T-helper 2 cell (primary cell): Measurements from ENCODE around the gene PNMA6F.
"Not testable (repeated sequence)": the region's sequence is repeated elsewhere in the genome, so short reads cannot be mapped to it uniquely, and the experiment has no call there.

ENCODE experiments used
- DNase-seq, 5 experiments: peaks; one replicate each; pipeline versions ENCODE4 v3.0.0 to v3.0.0-alpha.2; 2012 to 2022

The PNMA6F gene

GRCh38 chrX:153301746-153302145 is 19.8 kb downstream of the PNMA6F start:
- DNase-seq = no peak

- no peak for DNase-seq
These were observed 21.7 kb downstream of the PNMA6F start for GRCh38 chrX:153299855-153300254.

GRCh38 chrX:153297376-153297775 is 24.2 kb downstream of the PNMA6F start:
- no peak for DNase-seq

- peak in 1 of 5 experiments; percentile 3 for DNase-seq
These were observed 28.0 kb downstream of the PNMA6F start for GRCh38 chrX:153293485-153294071.

- not testable (repeated sequence) for DNase-seq
These were observed 32.8 kb downstream of the PNMA6F start for GRCh38 chrX:153288807-153289206.

GRCh38 chrX:153285678-153286077 is 35.9 kb downstream of the PNMA6F start:
- DNase-seq = not testable (repeated sequence)

- DNase-seq = not testable (repeated sequence)
These were observed 37.6 kb downstream of the PNMA6F start for GRCh38 chrX:153283982-153284381.

- not testable (repeated sequence) for DNase-seq
These were observed 39.8 kb downstream of the PNMA6F start for GRCh38 chrX:153281784-153282183.

- not testable (repeated sequence) for DNase-seq
These were observed 42.3 kb downstream of the PNMA6F start for GRCh38 chrX:153279304-153279703.

- DNase-seq = not testable (repeated sequence)
These were observed 45.5 kb downstream of the PNMA6F start for GRCh38 chrX:153276049-153276448.

- DNase-seq = not testable (repeated sequence)
These were observed 46.1 kb downstream of the PNMA6F start for GRCh38 chrX:153275418-153275817.

GRCh38 chrX:153272584-153272983 is 49.0 kb downstream of the PNMA6F start:
- not testable (repeated sequence) for DNase-seq

- DNase-seq = not testable (repeated sequence)
These were observed 49.5 kb downstream of the PNMA6F start for GRCh38 chrX:153272070-153272469.
